ENCODE measurements around the gene MPDZ. TPM values are rescaled to one million over a fixed set of nuclear protein-coding genes. Genes with fewer than 3 reads are reported as not detected.

Gene MPDZ, protein sequence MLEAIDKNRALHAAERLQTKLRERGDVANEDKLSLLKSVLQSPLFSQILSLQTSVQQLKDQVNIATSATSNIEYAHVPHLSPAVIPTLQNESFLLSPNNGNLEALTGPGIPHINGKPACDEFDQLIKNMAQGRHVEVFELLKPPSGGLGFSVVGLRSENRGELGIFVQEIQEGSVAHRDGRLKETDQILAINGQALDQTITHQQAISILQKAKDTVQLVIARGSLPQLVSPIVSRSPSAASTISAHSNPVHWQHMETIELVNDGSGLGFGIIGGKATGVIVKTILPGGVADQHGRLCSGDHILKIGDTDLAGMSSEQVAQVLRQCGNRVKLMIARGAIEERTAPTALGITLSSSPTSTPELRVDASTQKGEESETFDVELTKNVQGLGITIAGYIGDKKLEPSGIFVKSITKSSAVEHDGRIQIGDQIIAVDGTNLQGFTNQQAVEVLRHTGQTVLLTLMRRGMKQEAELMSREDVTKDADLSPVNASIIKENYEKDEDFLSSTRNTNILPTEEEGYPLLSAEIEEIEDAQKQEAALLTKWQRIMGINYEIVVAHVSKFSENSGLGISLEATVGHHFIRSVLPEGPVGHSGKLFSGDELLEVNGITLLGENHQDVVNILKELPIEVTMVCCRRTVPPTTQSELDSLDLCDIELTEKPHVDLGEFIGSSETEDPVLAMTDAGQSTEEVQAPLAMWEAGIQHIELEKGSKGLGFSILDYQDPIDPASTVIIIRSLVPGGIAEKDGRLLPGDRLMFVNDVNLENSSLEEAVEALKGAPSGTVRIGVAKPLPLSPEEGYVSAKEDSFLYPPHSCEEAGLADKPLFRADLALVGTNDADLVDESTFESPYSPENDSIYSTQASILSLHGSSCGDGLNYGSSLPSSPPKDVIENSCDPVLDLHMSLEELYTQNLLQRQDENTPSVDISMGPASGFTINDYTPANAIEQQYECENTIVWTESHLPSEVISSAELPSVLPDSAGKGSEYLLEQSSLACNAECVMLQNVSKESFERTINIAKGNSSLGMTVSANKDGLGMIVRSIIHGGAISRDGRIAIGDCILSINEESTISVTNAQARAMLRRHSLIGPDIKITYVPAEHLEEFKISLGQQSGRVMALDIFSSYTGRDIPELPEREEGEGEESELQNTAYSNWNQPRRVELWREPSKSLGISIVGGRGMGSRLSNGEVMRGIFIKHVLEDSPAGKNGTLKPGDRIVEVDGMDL (N-terminal part only)
- 61.2 and 86.0 TPM in 2 replicates for total RNA-seq

GRCh38 chr9:13279284-13280141 is at the start of gene MPDZ:
Gene MPDZ, minus strand, starts transcription at chr9:13279692. Its CDS starts 29,377 bp downstream, at chr9:13250315.

